Epidermal melanocyte (primary cell): ENCODE data around the gene TRMT2A.

Experiments
- DNase-seq: peaks from one replicate; pipeline ENCODE4 v3.0.0; 2011; ENCODE audit warnings: low spot score; ENCODE audit not compliant: insufficient read length

Gene TRMT2A

DNA sequence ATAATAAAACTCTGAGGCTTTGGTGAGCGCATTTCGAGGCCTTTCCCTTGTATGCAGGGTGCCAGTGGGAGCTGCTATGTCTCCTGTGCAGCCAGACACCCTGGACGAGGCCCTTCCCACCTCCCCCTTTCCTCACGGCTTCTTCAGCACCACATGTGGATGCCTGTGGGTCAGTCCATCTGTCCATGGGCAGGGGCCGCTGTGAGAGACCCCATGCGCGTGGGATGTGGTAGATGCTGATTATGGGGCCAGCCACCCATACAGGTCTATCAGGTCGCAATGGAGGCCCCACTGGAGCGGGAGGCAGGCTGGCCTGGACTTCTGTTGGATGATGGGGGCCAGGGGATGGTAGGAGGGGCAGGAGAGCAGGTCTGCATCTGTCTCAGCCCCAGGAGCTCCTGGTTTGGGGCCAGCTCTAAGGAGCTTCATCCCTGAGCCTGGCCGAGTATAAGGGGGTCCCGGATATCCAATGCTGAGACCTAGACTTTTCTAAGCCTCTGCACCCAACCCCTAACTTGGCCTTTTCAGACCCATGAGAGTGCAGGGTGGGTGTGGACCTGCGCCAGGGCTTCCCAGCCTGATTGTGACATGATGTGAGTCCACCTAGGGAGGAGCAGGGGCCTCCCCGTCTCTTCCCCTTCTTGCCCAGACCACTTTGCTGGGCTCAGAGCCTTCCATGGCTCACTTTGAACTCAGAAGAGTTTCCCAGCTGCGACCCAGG, 51.0 kb downstream of the TRMT2A start:
- DNase-seq = no peak

DNA sequence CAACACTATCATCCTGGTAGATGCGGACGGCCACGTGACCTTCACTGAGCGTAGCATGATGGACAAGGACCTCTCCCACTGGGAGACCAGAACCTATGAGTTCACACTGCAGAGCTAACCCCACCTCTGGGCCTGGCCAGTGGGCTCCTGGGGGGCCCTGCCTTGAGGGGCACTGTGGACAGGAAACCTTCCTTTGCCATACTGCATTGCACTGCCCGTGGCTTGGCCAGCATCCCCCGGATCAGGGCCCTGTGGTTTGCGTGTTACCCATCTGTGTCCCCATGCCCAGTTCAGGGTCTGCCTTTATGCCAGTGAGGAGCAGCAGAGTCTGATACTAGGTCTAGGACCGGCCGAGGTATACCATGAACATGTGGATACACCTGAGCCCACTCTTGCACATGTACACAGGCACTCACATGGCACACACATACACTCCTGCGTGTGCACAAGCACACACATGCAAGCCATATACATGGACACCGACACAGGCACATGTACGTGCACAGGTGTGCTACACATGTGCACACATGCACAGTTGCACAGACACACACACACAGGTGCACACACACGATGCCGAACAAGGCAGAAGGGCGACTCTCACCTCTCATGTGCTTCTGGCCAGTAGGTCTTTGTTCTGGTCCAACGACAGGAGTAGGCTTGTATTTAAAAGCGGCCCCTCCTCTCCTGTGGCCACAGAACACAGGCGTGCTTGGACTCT, 52.3 kb downstream of the TRMT2A start:
- DNase-seq = no peak

DNA sequence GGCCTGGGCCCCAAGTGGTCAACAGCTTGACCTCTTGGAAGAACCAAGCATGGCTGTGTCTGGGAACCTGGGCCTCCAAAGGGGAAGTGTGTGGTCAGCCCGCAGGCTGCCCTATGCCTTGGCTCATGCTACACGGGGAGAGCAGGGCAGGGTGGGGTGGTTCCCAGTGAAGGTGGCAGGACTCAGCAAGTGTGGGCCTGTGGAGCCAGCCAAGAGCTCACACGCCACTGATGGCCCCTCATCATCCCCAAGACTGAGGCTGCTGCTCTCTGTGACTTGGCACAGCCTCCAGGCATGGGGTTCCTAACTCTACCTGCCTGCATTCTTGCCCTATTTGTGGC, 52.9 kb downstream of the TRMT2A start:
- DNase-seq = no peak

DNA sequence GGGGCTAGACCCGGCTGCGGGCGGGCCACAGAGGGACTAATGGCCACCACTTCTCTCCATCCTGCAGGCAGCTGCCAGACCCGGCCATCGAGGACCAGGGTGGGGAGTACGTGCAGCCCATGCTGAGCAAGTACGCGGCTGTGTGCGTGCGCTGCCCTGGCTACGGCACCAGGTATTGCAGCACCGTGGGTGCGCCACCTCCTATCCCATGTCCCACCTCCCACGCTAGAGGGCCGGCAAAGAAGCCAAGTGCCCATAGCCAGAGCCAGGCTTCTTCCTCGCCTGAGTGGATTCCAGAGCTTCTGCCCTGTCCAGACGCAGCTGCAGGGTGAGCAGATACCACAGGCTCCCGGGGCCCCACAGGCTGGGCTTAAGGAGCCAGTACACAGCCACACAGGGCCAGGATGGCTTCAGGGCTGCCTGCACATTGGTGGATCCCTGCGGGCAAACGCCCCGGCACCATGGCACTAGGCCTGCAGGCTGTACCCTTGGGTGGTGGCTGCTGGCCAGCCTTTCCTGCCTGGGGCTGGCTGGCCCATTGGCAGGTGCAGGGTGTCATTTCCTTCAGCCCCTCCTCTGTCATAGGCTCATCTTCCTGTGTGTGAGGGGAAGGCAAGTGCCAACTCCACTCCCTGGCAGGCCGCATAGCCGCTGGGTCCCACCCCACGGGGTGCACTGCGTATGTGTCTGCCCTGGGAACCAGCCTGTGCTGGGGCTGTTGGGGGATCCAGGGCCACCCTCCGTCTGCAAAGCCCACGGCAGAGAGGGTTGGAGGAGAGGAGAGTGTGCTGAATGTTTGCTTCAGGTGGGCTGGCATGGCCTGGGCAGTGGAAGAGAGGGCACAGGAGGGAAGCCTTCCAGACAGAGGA, 53.5 kb downstream of the TRMT2A start:
- DNase-seq = no peak

DNA sequence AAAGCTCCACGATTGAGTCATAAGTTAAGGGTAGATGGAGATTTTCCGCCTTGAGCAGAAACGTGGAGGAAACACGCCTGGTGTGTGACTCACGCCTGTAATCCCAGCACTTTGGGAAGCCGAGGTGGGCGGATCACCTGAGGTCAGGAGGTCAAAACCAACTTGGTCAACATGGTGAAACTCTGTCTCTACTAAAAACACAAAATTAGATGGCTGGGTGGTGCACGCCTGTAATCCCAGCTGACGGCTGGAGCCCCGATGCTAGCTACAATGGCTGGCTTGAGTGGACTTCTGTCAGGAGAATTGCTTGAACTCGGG, 54.3 kb downstream of the TRMT2A start:
- no peak for DNase-seq

DNA sequence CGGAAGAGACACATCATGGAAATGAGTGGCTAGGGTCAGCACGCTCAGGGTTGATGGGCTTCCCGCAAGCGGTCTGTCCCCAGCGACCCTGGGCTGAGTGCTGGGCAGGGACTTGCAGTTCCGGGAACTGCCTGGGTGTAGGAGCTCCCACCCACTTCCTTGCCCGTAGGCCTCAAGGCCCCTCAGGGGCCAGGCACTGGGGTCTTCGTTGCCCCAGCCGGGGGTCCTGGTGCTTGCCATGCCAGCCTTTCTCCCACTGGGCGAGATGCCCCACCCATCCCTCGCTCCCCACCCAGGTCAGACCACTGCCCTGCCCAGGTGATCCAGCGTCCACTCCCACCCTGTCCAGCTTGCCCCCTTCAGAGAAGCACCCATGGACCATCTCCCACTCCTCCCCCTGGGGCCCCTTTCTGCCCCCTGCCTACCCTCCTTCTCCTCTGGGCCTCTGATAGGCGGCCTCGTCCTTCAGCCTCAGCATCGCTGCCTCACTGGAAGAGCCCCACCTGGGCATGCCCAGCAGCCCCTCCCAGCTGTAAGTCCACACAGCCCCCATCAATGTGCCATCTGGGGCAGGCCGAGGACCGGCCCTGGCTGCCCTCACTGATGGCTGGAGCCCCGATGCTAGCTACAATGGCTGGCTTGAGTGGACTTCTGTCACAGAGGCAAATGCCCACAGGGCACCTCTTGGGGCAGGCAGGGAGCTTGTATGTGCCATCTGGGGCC, 54.8 kb downstream of the TRMT2A start:
- no peak for DNase-seq
